GM18520 (cell line): Measurements from ENCODE around the gene CCNY.
A peak's percentile ranks its signal among the peaks of the same experiment; 100 is the strongest.

Experiments used
- ATAC-seq: cut with Tn5 transposase; IDR thresholded peaks from one replicate; pipeline ENCODE4 v1.9.1; 2021; ENCODE audit not compliant: unreplicated experiment

The CCNY gene

DNA sequence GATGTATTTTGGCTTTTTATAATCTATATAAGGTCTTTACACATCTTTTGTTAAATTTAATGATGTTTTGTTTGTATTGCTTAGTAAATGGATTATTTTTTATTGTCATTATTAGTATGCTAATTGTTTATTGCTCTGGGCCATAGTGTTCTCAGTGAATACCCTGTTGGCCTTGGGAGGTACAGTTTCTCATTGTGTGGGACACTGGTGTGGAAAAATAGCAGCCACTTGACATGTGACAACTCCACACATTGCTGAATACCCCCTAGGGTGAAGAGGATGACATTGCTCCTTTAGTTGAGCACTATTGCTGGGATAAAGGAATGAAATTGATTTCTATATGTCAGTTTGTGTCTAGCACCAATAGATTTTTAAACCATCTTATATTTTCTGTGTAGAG is 130.9 kb downstream of the CCNY start:
- ATAC-seq, result no peak

DNA sequence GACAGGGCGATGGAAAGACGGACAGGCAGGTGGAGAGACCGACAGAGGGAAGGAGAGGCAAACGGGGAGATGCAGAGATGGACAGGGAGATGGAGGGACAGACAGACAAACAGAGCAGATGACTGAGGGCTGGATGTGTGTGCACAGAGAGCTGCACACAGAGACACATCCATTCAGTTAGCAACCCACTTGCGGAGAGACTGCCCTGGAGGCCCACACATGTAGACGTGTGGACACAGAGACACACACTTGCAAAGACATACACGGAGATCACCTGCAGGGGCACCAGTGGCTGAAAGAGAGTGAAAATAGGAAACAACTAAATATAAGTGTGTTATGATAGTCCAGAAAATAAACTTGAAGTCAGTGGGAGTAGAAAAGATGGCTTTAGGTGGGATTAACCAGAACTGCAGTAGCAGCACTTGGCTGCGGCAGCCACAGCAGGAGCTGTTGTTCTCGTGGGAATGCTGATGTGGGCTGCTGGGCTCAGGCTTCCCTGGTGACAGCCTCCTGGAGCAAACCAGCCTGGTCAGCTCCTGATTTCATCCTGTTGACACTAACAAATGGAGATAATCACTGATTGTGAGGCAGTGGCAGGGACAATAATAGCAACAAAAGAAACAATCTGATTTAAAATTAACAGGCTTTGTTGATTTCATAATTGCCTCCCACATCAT is 134.1 kb downstream of the CCNY start:
- no peak for ATAC-seq

DNA sequence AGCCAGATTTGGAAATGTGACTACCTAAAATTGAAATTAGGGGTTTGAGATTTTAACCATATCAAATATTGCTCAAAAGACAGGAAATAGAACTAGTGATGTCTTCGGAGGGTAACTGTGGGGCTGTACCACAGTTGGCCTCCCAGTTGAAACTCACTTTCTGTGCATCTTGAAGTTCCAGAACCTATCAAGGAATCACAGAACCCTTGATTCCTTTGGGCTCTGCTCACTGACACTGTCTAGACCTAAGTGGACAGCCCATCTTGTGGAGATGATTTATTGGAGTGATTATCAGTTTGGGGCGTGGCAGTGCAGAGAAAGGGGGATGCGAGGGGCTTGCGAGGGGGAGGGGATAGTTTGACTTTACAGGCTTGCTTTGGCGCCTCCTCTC is 134.6 kb downstream of the CCNY start:
- ATAC-seq, result no peak

DNA sequence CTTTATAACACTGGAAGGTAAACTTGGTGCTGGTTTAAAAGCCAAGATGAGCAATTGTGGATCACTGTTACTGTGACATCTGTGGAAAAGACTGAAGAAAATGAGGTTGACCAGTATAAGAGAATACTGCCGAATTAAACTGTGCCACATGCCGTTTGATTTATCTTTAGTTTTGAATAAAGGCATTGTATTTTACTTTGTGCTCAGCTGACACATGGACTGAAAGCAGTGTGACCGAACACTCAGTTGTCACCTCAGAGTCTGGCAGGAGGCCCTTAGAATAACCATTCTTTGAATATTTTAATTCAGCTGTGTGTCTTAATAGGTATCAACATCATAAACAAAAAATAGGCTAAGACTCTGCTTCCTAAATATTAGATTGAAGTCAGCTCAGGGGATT is 135.1 kb downstream of the CCNY start:
- ATAC-seq, result no peak

DNA sequence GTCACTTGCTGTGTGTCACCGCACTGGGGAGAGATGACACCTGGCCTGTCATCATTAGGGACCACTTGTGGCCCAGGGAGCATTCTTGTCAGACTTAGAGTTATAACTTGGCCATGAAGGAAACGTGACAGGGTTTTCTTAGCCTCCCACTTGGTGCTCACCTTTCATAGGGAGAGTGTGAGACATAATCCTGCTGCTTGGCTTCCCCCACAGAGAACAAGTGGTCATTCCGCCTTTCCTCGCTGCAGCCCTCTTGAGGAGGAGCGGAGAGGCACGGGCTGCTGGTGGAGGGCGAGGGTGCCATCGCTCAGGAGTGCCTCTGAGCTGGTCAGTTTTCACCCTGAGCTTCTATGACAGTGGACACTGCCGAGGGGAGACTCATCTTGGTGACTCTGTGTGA is 143.8 kb downstream of the CCNY start:
- ATAC-seq, result no peak

DNA sequence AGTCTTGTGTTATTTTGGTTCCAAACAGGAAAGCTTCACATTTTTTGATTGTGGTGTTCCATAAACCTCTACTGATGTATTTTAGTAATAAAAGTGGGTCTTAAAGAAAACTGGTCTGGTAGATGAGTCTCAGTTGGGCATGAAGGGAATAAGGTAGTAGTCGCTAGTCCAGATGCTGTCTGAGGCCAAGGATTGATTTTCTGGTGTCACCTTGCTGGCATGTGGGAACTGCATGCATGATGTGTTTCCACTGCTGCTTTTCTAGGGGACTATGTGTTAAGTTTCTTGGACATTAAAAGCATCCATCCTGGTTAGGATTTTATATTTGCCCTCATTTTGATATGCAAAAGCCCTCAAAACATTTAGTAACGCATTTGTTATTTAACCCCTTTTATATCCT is 145.1 kb downstream of the CCNY start:
- ATAC-seq, result no peak

DNA sequence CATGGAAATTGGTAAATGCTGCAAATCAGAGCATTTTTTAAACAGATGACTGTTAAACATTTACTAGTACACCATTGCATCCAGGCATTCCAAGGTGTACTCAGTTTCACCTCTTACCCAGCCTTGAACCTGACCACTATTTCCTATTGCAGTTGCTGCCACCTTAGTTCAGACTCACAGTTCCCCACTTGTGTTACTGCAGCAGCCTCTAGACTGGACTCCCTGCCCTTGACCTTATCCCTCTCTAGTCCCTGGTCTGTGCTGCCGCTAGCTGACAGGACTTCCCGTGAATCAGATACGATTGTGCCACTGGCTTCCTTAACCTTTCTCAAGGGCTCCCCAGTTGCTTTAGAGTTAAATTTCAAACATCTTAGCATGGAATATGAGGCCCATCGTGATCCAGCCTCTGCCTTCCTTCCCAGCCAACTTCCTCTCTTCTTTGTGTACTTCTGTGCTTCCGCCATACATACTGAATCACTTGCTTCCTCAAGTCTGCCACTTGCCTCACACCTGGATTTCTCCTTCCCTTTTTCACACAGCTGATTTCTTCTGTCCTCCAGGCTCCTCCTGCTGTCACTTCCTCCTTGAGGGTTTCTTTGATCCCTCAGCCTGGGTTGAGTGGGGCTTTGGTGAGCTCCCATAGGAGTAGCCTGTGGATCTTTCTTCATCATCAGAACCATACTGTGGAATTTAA is 150.1 kb downstream of the CCNY start:
- ATAC-seq, result no peak

DNA sequence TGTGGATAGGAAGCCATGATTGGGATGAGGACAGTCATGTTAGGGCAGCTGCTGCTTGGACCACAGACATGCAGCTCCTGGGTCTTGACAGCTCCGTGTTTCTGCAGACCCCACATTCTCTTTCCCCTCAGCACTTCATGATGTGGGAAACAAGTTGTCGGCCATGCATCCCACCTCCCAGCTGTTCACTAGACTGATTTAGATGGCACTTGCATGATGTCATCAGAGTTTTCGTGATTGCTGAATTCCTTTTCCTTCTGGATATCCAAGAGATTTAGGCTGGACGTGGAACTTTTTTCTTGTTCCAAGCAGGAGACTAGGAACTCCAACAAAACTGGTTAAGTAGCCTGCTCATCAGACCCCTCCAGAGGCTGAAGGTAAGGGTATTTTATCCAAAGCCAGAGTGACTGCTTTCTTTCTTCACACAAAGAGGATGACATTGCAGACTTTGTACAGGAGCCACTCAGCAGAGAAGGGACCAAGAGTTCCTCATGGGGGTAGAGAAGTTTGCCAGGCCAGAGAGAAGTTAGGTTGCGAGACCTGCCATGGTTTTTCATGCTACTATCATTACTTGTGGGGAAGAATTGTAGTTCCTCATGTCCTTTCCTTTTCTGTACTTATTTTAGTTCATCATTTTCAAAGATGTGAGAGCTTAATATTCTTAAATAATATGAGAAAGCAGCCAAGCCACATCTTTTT is 151.2 kb downstream of the CCNY start:
- ATAC-seq, result no peak

DNA sequence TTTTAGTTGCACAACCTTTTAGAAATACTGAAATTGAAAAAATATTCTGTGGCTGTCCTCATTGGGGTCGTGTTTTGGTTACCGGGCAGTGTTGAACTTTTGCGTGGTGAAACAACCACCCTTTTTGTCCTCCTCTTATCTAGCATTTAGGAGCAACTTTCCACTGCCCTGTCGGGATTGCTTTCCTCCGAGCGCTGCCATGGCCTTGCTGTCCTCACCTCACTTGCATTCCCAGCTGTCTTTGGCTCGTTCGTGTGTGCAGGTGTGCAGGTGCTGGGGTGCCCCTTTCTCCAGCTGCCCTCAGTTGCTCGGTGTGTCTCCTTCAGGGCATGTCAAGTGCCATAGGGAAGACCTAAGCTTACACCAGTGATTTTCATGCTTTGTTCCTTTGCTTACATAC is 151.9 kb downstream of the CCNY start:
- no peak for ATAC-seq

DNA sequence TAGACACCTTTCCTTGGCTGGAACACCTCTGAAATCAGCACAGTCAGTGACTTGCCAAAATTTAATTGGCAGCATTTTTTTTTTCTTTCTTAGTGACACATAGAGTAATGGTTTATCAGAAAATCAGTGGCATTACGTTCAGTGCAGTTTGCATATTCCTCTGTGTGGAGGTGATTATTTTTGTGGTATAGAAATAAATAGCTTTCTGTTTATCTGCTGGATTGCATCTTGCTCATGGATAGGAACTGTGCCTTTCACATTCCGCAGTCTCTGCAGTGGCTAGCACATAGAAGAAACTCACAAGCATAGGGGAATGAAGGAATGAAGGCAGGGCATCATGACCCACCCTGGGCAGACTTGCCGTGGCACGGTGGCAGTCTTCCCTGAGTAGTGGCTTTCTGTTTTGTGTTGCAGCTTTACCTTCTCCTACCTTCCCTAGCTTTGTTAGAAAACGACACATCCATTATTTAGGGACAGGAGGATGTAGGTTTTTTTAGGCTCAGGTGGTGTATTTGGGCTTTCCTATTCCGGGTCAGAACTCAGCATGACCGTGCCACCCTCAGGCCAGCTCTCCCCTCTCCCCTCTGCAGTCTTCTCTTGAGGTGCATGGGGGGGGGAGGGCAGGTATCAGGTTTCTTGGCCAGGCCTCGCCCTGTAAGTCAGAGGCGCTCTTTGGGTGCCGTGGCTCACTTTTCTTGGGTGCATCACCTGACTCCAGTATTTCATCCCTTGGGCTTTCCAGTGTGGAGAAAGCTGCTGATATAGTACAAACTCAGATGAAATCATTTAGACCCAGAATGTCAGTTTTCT is 156.3 kb downstream of the CCNY start:
- ATAC-seq, result no peak

DNA sequence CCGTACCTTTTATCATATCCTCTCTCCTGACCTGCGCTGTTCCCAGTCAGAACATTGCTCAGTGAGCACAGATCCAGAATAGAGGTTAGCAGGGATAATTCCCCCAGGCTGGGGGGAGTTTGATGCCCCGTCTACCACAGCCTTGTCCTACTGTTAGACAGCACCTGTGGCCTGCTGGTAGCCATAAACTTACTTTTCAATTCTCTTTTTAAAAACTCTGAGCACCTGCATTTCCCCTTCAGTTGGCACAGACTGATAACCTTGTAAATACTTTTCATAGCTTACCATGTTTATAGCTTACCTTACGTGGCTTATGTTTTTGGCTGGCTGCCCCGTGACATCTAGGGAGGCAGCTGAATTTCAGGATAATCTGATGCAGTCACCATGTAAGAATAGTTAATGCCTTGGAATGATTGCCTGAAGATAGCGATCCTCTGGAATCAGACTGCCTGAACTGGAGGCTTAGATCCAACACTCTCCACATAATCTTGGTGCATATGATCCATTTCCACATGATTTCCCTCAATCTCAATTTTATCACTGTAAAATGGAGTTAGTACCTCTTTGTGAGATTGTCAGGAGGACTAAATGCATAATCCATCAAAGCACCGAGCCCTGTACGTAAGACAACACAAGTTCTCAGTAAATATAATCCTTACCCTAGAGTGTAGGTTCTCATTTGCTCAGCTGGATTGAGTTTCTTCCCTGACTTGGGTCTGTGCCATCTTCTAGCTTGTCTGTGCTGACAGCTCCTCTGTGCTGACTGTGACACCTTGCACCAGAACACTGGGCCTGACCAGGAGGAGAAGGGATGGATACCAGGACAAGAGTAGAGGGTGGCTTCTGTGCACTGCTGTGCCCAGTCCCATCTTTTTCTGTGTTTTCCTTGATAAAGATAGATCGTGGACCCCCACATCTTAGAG is 157.1 kb downstream of the CCNY start:
- no peak for ATAC-seq

DNA sequence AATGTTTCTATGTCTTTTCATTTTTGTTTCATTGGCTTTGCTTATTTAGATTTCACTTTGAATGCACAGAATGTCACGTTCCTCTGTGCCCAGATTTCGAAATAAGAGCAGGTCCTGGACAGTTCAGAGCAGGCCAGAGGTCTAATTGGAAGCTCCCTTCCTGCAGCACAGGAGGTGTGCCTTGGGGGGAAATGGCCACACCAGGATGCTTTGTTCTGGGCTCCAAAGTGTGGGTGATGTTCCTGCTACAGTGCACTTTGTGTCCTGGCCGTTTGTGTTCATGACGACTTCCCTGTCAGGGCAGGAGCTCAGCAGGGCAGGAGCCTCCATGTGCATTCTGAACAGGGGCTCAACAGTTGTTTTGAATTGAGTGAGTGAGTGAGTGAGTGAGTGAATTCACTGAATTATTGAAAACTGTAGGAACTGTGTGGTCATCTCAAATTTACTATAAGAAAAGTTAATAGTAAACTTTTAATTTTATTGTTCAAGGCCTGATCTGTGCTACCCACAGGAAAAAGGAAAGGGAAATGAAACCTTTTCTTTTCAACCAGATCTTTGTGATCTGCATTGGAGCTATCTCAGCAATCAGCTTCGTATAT is 159.3 kb downstream of the CCNY start:
- ATAC-seq, result peak; percentile 37

DNA sequence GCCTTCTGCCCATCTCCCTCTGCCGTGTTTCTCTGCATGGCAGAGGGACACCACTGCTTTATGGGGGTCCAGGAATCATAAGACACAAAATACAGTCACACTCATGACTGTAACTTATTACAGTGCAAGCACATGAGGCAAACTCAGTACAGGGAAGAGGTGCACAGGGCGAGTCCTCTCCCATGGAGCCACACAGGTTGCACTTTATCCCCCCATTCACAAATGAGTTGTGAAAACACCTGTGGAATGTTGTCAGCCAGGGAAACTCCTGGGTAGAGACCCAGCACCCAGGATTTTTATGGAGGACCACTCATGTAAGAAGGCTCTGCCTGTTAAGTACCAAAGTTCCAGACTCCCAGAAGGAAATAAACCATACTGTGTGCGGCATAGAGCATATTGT is 161.6 kb downstream of the CCNY start:
- ATAC-seq, result no peak

DNA sequence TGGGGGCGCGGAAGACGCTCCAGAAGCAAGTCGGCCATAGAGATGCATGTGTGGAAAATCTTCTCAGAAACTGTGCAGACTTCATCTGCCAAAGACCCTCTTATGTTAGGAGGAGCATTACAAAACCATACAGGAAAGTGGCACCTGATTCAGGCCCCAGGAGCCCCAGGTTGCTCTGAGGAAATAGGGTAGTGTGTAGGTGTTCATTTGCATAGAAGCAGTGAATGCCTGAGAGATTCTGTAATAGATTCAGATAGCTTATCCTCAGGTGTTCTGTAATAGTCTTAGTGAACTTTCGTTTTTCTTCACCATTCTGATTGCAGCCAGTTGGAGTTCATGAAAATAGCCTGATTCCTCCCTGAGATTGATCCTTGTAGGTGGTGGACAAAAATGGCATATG is 162.4 kb downstream of the CCNY start:
- no peak for ATAC-seq

DNA sequence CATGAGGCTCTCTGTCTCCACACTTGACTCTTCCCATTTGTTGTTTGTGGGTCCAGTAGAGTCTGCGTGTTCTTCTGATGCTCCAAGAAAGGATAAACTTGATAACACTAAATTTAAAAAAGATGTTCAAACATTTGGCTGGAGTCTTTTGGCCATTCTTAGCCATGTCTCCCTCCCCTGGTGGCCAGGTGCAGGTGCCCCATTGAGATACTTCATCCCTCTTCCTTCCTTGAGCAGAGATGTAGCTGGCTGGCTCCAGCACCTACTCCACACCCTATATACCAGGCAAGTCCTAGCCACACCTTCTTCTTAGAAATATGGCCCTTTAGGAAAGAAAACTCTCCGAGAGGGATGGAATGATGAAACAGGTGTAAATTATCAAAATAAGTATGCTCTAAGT is 165.6 kb downstream of the CCNY start:
- no peak for ATAC-seq

DNA sequence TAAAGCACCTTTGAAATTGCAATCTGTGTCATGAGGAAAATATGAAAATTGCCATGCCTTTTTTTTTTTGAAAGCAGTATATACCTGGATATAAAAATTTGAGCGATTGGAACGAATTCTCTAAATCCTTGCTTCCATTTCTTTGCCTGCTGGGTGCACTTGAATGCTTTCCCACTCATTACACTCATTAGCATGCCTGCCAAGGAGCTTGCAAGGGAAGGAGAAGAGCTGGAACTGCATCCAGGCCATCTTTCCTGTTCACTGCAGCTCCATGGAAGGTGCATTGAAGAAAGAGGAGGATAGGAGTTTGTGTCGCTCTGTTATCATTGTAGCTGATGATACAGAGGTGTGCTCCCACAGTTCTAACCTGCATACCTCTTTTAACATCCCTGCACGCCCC is 166.4 kb downstream of the CCNY start:
- ATAC-seq, result no peak

DNA sequence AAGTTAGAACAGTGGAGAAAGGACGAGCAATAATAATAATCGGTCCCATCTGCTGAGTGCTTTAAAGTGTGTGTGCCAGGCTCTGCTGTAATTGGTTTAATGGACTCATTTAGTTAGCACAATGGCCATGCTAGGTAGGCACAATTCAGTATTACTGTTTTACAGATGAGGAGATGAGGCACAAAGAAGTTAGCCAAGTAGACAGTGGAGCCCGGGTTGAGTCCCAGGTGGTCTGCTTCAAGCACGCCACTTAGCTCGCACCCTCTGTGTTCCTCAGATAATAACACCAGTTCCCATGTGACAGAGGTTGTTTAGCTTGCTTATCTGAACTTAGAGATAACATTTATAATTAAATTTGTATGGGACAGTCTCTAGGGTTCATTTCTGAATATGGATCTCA is 167.3 kb downstream of the CCNY start:
- no peak for ATAC-seq

DNA sequence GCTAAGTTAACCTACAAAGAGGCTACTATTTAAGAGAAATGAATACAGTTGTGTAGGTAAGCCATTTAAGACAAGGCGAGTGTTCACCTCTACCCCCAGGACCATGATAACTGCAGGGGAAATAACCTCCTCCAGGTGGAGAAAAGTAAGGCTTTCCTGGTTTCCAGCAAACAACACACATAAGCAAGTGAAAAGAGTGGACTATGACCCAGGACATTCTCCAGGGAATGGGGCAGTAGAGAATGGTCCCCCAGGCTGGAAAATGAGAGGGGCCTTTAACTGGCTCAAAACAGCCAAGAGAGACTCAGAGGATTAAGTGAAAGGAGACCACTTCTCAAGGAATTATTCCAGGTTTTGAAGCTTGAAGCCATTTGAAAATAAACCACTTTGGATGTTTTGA is 167.8 kb downstream of the CCNY start:
- no peak for ATAC-seq

DNA sequence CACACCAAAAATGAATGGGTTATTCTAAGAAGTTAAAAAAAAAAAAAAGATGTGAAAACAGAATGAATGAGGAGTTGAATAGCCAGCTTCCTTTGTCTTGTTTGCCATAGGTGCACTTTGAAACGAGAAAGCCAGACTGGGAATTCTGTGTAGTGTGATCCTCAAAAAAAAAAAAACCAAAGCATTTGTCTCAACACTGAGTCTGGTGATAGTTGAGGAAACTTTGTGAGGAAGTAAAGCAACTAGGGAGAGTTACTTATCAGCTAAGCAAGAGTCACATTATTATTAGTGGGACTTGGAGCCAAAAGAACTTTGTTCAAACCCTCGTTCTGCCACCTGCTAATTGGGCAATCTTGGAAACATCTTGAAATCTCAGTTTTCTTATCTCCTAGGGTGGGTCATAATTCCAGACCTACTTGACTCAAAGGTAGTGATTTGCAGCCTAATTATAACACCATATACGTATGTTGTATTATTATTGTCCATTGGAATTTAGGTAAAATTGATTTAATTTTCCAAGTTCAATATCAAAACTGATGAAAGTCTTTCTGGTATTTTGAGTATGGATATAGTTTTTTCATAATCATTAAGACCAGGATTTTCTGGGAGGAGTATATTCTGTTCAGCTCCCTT is 169.0 kb downstream of the CCNY start:
- ATAC-seq, result no peak

DNA sequence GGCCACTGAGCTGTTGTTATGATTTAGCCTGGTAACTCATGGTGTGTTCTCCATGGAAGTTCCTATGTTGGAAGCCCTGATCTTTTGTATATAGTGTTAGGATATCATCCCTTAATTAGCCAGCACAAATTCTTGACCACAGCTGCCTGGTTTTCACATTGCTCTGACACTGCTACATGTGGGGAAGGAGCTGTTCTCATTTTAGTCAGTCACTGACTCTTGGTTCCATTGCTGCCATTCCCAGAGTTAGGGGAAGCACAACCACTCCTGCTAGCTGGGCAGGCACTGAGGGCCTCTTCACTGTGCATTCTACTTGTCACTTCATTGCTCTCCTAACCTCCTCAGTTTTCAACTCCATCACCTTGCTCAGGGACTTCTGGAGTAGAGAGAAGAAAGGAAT is 170.4 kb downstream of the CCNY start:
- ATAC-seq, result no peak
